HCT116 (cell line): ENCODE data around the gene PTPRJ. TPM values are rescaled to one million over a fixed set of nuclear protein-coding genes. Genes with fewer than 3 reads are reported as not detected.

Source experiments
- ATAC-seq: fragments of 200-7000 bp; cut with Tn5 transposase; 2 replicates; pipeline ENCODE4 v1.9.1; 2020; ENCODE audit warnings: mild to moderate bottlenecking, moderate library complexity
- BruUV-seq: library from RNA; stranded (reverse); fragments of 400-500 nt; replicated peaks from 2 replicates; lab custom pipeline; 2021; lab: Mats Ljungman, UMichigan
- CTCF ChIA-PET: fragments of 300-600 bp; sonication (Branson Sonifier 250); formaldehyde crosslinking; loops from one replicate; lab custom pipeline; 2021; ENCODE audit warnings: antibody characterized with exemption; lab: Charles Lee
- POLR2A ChIA-PET: fragments of 300-600, 350-600 bp; sonication (Branson Sonifier 250); formaldehyde crosslinking; loops from one replicate; lab custom pipeline; 2021; ENCODE audit warnings: antibody characterized with exemption; lab: Charles Lee
- RAD21 ChIA-PET, 2 experiments: fragments of 300-600 bp; sonication (Branson Sonifier 250); formaldehyde crosslinking; loops; one replicate each; lab custom pipeline; 2023; ENCODE audit warnings: low total read pairs in 2 of 2; ENCODE audit not compliant: uncharacterized antibody in 2 of 2, unreplicated experiment in 2 of 2, low non-redundant PET in 1 of 2; lab: Charles Lee
- DNase-seq: peaks from one replicate; pipeline ENCODE4 v3.0.0-alpha.2; 2010; ENCODE audit warnings: low read depth, low spot score
- H2AFZ ChIP-seq: fragments of 200-600 bp; shearing (Covaris generic), sonication (generic); 2 replicates; pipeline ENCODE4 v1.6.1; 2017; ENCODE audit warnings: low read depth, mixed run types, mixed read lengths, antibody characterized with exemption, low read length; ENCODE audit not compliant: poor library complexity, severe bottlenecking
- H3K27ac ChIP-seq: 2 replicates; pipeline ENCODE4 v1.5.1; 2012; ENCODE audit warnings: low read depth, low read length
- H3K27me3 ChIP-seq: fragments of 200-600 bp; sonication (generic); 2 replicates; pipeline ENCODE4 v1.6.1; 2016; ENCODE audit warnings: mixed run types, low read length, mixed read lengths; ENCODE audit not compliant: insufficient read depth
- H3K36me3 ChIP-seq, 2 experiments: fragments of 200-500 bp in 1 of 2; fragments of 200-600 bp in 1 of 2; sonication (Bioruptor generic) in 1 of 2; sonication (generic) in 1 of 2; 2 replicates each; pipeline versions ENCODE4 v1.5.1 to v1.6.1; 2014 to 2016; ENCODE audit warnings: low read length in 2 of 2, inconsistent platforms in 1 of 2, mixed read lengths in 1 of 2, mixed run types in 1 of 2; ENCODE audit not compliant: insufficient read depth in 2 of 2, control insufficient read depth in 1 of 2
- H3K4me1 ChIP-seq, 2 experiments: fragments of 200-600 bp in 1 of 2; sonication (generic) in 1 of 2; 2 replicates each; pipeline versions ENCODE4 v1.5.1 to v1.6.1; 2012 to 2017; ENCODE audit warnings: low read length in 2 of 2, inconsistent platforms in 1 of 2, mild to moderate bottlenecking in 1 of 2, mixed read lengths in 1 of 2, mixed run types in 1 of 2, moderate library complexity in 1 of 2; ENCODE audit not compliant: insufficient read depth in 2 of 2, control insufficient read depth in 1 of 2
- H3K4me2 ChIP-seq: fragments of 200-600 bp; sonication (generic); 2 replicates; pipeline ENCODE4 v1.6.1; 2017; ENCODE audit warnings: mixed run types, low read length, mixed read lengths
- H3K4me3 ChIP-seq, 2 experiments: fragments of 200-600 bp in 1 of 2; sonication (generic) in 1 of 2; replicated peaks in 1 of 2; 2 replicates each; pipeline ENCODE4 v1.5.1; 2011 to 2016; ENCODE audit warnings: low read length in 2 of 2, control low read depth in 1 of 2, low read depth in 1 of 2, mild to moderate bottlenecking in 1 of 2, mixed read lengths in 1 of 2, mixed run types in 1 of 2
- H3K79me2 ChIP-seq: fragments of 200-600 bp; sonication (generic); 2 replicates; pipeline ENCODE4 v1.6.1; 2017; ENCODE audit warnings: mild to moderate bottlenecking, mixed run types, low read length, moderate library complexity, mixed read lengths; ENCODE audit not compliant: insufficient read depth
- H3K9ac ChIP-seq: fragments of 200-600 bp; sonication (generic); 2 replicates; pipeline ENCODE4 v1.6.1; 2016; ENCODE audit warnings: low read length, mixed read lengths
- H3K9me2 ChIP-seq: fragments of 200-600 bp; sonication (generic), shearing (Covaris generic); 2 replicates; pipeline ENCODE4 v1.6.1; 2017; ENCODE audit warnings: mixed run types, mild to moderate bottlenecking, moderate library complexity; ENCODE audit not compliant: insufficient read depth
- H3K9me3 ChIP-seq, 2 experiments: fragments of 200-500 bp in 1 of 2; fragments of 200-600 bp in 1 of 2; sonication (Bioruptor generic) in 1 of 2; sonication (generic) in 1 of 2; 2 replicates each; pipeline ENCODE4 v1.6.1; 2014 to 2017; ENCODE audit warnings: low read length in 2 of 2, mixed read lengths in 2 of 2, inconsistent platforms in 1 of 2, low read depth in 1 of 2, mild to moderate bottlenecking in 1 of 2, mixed run types in 1 of 2, moderate library complexity in 1 of 2; ENCODE audit not compliant: control insufficient read depth in 1 of 2, insufficient read depth in 1 of 2
- H4K20me1 ChIP-seq: fragments of 200-600 bp; sonication (generic), shearing (Covaris generic); 2 replicates; pipeline ENCODE4 v1.6.1; 2017; ENCODE audit warnings: mixed run types, mild to moderate bottlenecking, moderate library complexity; ENCODE audit not compliant: insufficient read depth
- ATF3 ChIP-seq: IDR thresholded peaks from 2 replicates; pipeline ENCODE4 v1.6.1; 2012
- CBX3 ChIP-seq: IDR thresholded peaks from 2 replicates; pipeline ENCODE4 v1.6.1; 2012; ENCODE audit warnings: low read depth
- CTCF ChIP-seq, 3 experiments: fragments of 200-600 bp in 1 of 3; sonication (generic) in 1 of 3; IDR thresholded peaks in 2 of 3; conservative IDR thresholded peaks in 1 of 3; 2 replicates each; pipeline ENCODE4 v1.5.1; 2012 to 2017; ENCODE audit warnings: low read depth in 2 of 3, low read length in 2 of 3, antibody characterized with exemption in 1 of 3, borderline replicate concordance in 1 of 3, control low read depth in 1 of 3, mild to moderate bottlenecking in 1 of 3, mixed read lengths in 1 of 3, mixed run types in 1 of 3, moderate library complexity in 1 of 3; ENCODE audit not compliant: insufficient read depth in 1 of 3
- EGR1 ChIP-seq: IDR thresholded peaks from 2 replicates; pipeline ENCODE4 v1.6.1; 2012; ENCODE audit warnings: low read depth
- EZH2 ChIP-seq: fragments of 200-600 bp; sonication (generic); IDR thresholded peaks from 2 replicates; pipeline ENCODE4 v1.6.1; 2017; ENCODE audit warnings: antibody characterized with exemption, mixed run types
- EZH2phosphoT487 ChIP-seq: fragments of 200-600 bp; IDR thresholded peaks from 2 replicates; pipeline ENCODE4 v1.6.1; 2018; ENCODE audit warnings: antibody characterized with exemption, borderline replicate concordance
- FOSL1 ChIP-seq: IDR thresholded peaks from 2 replicates; pipeline ENCODE4 v1.6.1; 2012; ENCODE audit warnings: low read depth
- POLR2A ChIP-seq: IDR thresholded peaks from 2 replicates; pipeline ENCODE4 v1.7.0; 2011; ENCODE audit warnings: borderline replicate concordance; ENCODE audit not compliant: insufficient read depth, insufficient read length; ENCODE audit errors: extremely low read depth
- POLR2AphosphoS5 ChIP-seq: IDR thresholded peaks from 2 replicates; pipeline ENCODE4 v1.6.1; 2011; ENCODE audit warnings: mild to moderate bottlenecking, low read depth, low read length, moderate library complexity
- RAD21 ChIP-seq: IDR thresholded peaks from 2 replicates; pipeline ENCODE4 v1.6.1; 2012; ENCODE audit warnings: low read depth, mild to moderate bottlenecking
- SIN3A ChIP-seq: IDR thresholded peaks from 2 replicates; pipeline ENCODE4 v1.6.1; 2012; ENCODE audit warnings: low read depth
- SRF ChIP-seq: IDR thresholded peaks from 2 replicates; pipeline ENCODE4 v1.6.1; 2012; ENCODE audit warnings: low read depth
- YY1 ChIP-seq: IDR thresholded peaks from 2 replicates; pipeline ENCODE4 v1.6.1; 2011; ENCODE audit warnings: low read length, low read depth, moderate library complexity, mild to moderate bottlenecking; ENCODE audit not compliant: insufficient replicate concordance; ENCODE audit errors: extremely low read depth
- ZBTB33 ChIP-seq: IDR thresholded peaks from 2 replicates; pipeline ENCODE4 v1.6.1; 2011; ENCODE audit warnings: mild to moderate bottlenecking, low read length, moderate library complexity; ENCODE audit not compliant: insufficient replicate concordance; ENCODE audit errors: extremely low read depth
- ZFX ChIP-seq: fragments of 450-650 bp; IDR thresholded peaks from 2 replicates; pipeline ENCODE4 v1.6.1; 2017
- intact Hi-C: fragments of 100-400 bp; cut with micrococcal nuclease; formaldehyde crosslinking; loops from 2 replicates; pipeline ENCODE4 v1.10.0; 2022
- total RNA-seq: library from RNA; stranded (reverse); gene quantifications from one replicate; pipeline ENCODE4 v1.2.1, GENCODE V29; 2021; ENCODE audit not compliant: unreplicated experiment

The PTPRJ gene
- total RNA-seq, 1 experiment from 2014 or later: 19.1 TPM

- H3K4me3 ChIP-seq: no peak overlapping the region
- DNase-seq (no peak), ATAC-seq (no peak)
- H3K27me3 ChIP-seq: no peaks in the 10 kb centered on the region
- ChIA-PET POLR2A (no interaction called here), RAD21 (no interaction called here), CTCF (no interaction called here)
- H4K20me1 ChIP-seq: no peaks in the 10 kb centered on the region
- H3K9me2 ChIP-seq: no peaks in the 10 kb centered on the region
- TF ChIP-seq CTCF (IDR thresholded peaks at IDR 0.05 in 2 of 3, conservative IDR thresholded peaks at IDR 0.05 in 1 of 3; ENCODE audit: borderline replicate concordance in 1 of 3, insufficient read depth in 1 of 3, low read depth in 2 of 3, low read length in 2 of 3) (no peak), ZBTB33 (no peak), FOSL1 (no peak), EZH2phosphoT487 (no peak), EZH2 (no peak), ZFX (no peak), RAD21 (no peak), CBX3 (no peak), SRF (no peak), POLR2AphosphoS5 (no peak), ATF3 (no peak), YY1 (no peak), EGR1 (no peak), POLR2A (no peak), SIN3A (no peak)
- intact Hi-C loops: no loop called here
- no peaks in the 10 kb centered on the region for H3K9me3 ChIP-seq
- H3K79me2 ChIP-seq: peaks cover 4% of the 10 kb centered on the region; the same call in 1 of the 2 replicates
- H3K27ac ChIP-seq: no peak overlapping the region
- BruUV-seq: no TSS peak
- no peaks in the 10 kb centered on the region for H3K36me3 ChIP-seq
- peaks cover 0 to 3% of the 10 kb centered on the region in 2 experiments; a peak in 2 of 4 replicates for H3K4me1 ChIP-seq
- no peak overlapping the region for H2AFZ ChIP-seq
- no peak overlapping the region for H3K9ac ChIP-seq
- no peak overlapping the region for H3K4me2 ChIP-seq
These were observed 98.3 kb downstream of the PTPRJ start for GRCh38 chr11:48078689-48079088.
